Skin epidermis (tissue), 12 donors: ENCODE data around the gene ZNF469.

Source experiments
- H3K27ac ChIP-seq, 21 experiments: fragments of 200-600 bp; sonication (generic) in 11 of 21; one replicate each; pipeline ENCODE4 v1.5.0; 2020; ENCODE audit warnings: mild to moderate bottlenecking in 3 of 21, inconsistent platforms in 2 of 21, moderate library complexity in 2 of 21
- H3K4me3 ChIP-seq, 7 experiments: fragments of 200-600 bp; sonication (generic) in 2 of 7; one replicate each; pipeline ENCODE4 v1.5.0; 2020; ENCODE audit warnings: inconsistent platforms in 2 of 7, mild to moderate bottlenecking in 2 of 7, moderate library complexity in 1 of 7

ZNF469 gene

DNA sequence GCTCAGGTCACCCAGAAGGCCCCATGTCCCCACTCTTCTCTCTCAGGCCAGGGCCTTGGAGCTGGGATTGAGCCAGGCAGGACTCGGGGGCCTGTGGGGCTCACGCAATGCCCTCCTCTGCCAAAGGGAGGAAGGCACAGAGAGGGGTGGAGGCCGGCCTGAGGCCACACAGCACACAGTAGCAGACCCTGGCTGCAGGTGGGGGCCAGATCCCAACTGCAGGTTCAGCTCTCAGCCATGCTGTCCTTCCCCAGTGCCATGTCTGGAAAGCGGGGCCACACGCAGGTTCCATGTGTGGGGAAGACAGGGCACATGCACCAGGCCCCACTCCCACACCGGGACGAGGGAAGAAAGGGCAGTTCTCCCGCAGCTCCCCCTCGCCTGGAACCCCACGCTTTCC is 37.0 kb downstream of the ZNF469 start:
- no peak overlapping the region for H3K27ac ChIP-seq
- H3K4me3 ChIP-seq: no peak overlapping the region

DNA sequence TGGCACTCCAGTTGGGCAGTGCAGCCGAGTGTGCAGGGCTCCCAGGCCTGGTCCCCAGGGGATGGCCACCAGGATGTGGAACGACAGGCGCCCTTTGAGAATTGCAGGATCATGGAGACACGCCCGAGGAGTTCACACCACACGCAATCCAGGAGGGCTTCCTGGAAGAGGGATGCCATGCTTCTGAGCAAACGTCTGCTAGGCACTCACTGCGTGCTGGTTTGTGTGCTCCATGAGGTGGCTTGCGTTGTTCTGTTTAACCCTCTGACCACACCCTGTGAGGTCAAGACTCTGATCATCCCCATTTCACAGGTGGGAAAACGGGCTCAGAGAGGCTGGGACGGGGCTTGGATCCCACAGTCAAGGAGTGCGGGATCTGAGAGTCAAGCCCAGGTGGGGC is 37.7 kb downstream of the ZNF469 start:
- no peak overlapping the region for H3K4me3 ChIP-seq
- no peak overlapping the region for H3K27ac ChIP-seq

GRCh38 chr16:88421301-88421700 is 38.5 kb downstream of the ZNF469 start:
- Histone ChIP-seq H3K4me3 (no peak overlapping the region), H3K27ac (no peak overlapping the region)

DNA sequence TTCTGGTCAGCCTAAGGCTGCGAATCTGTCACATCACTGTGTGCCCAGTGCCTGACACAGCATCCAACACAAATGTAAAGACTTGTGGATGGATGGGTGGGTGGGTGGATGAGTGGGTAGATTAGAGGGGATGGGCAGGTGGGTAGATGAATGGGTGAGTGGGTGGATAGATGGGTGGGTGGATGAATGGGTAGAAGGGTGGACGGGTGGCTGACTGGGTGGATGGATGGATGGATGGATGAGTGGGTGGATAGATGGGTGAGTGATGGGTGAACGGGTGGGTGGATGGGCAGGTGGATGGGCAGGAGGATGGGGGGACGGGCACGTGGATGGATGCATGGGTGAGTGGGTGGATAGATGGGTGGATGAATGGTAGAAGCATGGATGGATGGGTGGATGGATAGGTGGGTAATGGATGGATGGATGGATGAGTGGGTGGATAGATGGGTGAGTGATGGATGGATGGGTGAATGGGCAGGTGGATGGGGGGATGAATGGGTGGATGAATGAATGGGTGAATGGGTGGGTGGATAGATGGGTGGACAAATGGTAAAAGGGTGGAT is 39.2 kb downstream of the ZNF469 start:
- H3K27ac ChIP-seq: no peak overlapping the region
- no peak overlapping the region for H3K4me3 ChIP-seq

DNA sequence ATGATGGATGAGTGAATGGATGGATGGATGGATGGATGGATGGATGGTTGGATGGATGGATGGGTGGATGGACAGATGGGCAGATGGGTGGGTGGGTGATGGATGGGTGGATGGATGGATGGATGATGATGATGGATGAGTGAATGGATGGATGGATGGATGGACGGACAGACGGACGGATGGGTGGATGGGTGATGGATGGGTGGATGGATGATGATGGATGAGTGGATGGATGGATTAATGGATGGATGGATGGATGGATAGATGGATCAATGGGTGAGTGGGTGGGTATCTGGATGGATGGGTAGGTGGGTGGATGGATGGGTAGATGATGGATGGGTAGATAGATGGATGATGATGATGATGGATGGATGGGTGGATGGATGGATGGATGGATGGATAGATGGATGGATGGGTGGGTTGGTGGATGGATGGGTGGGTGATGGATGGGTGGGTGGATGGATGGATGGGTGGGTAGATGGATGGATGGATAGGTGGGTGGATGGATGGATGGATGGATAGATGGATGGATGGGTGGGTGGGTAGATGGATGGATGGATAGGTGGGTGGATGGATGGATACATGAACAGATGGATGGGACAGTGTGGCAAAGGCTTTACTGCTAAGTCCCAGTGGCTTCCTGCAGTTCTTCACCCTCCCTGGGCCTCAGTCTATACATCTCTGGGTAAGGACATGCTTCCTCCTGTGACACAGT is 40.1 kb downstream of the ZNF469 start:
- H3K27ac ChIP-seq: no peak overlapping the region
- no peak overlapping the region for H3K4me3 ChIP-seq

DNA sequence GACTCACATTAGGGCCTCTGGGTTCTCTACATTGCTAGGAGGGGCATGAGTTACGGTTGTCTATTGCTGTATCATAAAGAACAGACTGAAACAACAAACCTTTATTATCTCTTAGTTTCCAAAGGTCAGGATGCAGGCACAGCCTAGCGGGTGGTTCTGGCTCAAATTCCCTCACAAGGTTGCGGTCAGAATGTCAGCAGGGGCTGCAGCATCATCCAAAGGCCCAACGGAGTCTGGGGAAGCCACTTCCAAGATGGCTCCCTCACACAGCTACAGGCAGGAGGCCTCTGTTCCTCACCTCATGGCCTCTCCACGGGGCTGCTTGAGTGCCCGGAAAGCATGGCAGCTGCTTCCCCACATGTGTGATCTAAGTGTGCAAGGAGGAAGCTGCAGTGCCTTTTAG is 40.7 kb downstream of the ZNF469 start:
- no peak overlapping the region for H3K27ac ChIP-seq

DNA sequence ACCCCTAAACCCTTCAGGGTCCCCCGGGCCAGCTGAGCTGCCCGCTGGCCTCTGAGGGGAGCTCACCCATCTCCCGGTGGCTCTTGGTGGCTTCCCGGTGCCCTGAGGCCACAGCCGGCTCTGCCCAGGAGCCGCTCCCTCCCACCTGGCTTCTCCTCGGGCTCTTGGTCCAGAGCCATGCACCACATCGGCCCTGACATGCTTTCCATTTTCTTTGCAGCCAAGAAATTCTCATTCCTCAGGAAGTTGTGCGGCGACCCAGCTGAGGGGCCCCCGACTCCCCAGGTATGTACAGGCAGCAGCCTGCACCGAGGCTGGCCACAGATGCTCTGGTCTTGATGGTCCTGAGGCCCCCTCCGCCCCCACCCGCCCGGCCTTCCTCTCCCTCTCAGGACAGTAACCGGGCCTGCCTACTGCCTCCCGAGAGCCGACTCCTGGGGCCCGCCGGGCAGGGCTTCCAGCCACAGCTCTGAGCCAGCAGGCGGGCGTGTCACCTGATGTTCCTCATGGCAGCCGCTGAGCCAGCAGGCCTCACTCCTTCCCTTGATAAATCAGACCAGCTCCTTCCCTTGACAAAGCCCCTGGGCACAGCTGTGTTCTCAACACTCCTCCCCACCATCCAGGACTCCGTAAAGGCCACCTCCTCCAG is 42.0 kb downstream of the ZNF469 start:
- H3K27ac ChIP-seq: peak overlapping the region in 2 of 21 experiments; percentile 23 to 44
- H3K4me3 ChIP-seq: no peak overlapping the region

More for the DNA sequence above, 40.7 kb downstream of the ZNF469 start:
- H3K4me3 ChIP-seq: no peak overlapping the region

GRCh38 chr16:88426018-88426417 is 43.3 kb downstream of the ZNF469 start:
- H3K4me3 ChIP-seq: no peak overlapping the region
- no peak overlapping the region for H3K27ac ChIP-seq

GRCh38 chr16:88427376-88427775 is 44.6 kb downstream of the ZNF469 start:
- Histone ChIP-seq H3K4me3 (no peak overlapping the region), H3K27ac (no peak overlapping the region)

DNA sequence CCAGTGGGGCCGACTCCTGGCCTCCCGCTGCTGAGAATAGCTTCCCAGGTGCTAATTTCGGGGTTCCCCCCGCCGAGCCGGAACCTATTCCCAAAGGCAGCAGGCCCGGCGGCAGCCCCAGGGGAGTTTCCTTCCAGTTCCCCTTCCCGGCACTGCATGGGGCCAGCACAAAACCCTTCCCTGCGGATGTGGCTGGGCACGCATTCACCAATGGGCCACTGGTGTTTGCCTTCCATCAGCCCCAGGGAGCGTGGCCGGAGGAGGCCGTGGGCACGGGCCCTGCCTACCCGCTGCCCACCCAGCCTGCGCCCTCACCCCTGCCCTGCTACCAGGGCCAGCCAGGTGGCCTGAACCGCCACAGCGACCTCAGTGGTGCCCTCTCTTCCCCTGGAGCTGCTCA is 45.4 kb downstream of the ZNF469 start:
- Histone ChIP-seq H3K4me3 (no peak overlapping the region), H3K27ac (no peak overlapping the region)

DNA sequence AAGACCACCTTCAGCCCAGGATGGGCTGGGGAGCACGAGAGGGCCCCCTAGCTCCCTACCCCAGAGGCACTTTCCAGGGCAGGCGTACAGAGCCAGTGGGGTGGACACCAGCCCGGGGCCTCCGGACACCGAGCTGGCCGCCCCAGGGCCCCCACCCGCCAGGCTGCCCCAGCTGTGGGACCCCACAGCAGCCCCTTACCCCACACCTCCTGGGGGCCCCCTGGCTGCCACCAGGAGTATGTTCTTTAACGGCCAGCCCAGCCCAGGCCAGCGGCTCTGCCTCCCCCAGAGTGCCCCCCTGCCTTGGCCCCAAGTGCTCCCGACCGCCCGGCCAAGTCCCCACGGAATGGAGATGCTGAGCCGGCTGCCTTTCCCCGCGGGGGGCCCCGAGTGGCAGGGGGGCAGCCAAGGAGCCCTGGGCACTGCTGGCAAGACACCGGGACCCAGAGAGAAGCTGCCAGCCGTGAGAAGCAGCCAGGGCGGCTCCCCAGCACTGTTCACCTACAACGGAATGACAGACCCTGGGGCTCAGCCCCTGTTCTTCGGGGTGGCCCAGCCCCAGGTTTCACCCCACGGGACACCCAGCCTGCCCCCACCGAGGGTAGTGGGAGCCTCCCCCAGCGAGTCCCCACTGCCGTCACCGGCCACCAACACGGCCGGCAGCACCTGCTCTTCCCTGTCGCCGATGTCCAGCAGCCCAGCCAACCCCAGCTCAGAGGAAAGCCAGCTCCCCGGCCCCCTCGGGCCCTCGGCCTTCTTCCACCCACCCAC is 46.0 kb downstream of the ZNF469 start:
- no peak overlapping the region for H3K4me3 ChIP-seq
- H3K27ac ChIP-seq: no peak overlapping the region

DNA sequence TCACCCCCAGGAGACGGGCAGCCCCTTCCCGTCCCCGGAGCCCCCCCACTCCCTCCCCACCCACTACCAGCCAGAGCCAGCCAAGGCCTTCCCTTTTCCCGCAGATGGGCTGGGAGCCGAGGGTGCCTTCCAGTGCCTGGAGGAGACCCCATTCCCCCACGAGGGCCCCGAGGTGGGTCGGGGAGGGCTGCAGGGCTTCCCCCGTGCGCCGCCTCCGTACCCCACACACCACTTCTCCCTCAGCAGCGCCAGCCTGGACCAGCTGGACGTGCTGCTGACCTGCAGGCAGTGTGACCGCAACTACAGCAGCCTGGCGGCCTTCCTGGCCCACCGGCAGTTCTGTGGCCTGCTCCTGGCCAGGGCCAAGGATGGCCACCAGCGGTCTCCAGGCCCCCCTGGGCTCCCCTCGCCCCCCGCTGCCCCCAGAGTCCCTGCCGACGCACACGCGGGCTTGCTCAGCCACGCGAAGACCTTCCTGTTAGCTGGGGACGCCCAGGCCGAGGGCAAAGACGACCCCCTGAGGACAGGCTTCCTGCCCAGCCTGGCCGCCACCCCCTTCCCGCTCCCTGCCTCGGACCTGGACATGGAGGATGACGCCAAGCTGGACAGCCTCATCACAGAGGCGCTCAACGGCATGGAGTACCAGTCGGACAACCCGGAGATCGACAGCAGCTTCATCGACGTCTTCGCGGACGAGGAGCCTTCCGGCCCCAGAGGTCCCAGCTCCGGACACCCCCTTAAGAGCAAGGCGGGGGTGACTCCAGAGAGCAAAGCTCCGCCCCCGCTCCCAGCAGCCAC is 46.8 kb downstream of the ZNF469 start:
- Histone ChIP-seq H3K4me3 (peak overlapping the region; percentile 19 to 51 (median 40)), H3K27ac (peak overlapping the region in 15 of 21 experiments; percentile 39 to 86 (median 75))

DNA sequence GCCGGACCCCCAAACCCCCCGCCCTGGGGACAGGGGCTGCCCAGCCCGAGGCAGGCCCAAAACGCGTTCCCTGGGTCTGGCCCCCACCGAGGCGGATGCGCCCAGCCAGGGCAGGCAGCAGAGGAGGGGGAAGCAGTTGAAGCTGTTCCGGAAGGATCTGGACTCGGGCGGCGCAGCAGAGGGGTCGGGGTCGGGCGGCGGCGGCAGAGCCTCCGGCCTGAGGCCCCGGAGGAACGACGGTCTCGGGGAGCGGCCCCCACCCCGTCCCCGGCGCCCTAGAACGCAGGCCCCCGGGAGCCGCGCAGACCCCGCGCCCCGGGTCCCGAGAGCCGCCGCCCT is 47.4 kb downstream of the ZNF469 start:
- H3K27ac ChIP-seq: peak overlapping the region in 20 of 21 experiments; percentile 12 to 86 (median 75)
- H3K4me3 ChIP-seq: peak overlapping the region; percentile 19 to 51 (median 40)

DNA sequence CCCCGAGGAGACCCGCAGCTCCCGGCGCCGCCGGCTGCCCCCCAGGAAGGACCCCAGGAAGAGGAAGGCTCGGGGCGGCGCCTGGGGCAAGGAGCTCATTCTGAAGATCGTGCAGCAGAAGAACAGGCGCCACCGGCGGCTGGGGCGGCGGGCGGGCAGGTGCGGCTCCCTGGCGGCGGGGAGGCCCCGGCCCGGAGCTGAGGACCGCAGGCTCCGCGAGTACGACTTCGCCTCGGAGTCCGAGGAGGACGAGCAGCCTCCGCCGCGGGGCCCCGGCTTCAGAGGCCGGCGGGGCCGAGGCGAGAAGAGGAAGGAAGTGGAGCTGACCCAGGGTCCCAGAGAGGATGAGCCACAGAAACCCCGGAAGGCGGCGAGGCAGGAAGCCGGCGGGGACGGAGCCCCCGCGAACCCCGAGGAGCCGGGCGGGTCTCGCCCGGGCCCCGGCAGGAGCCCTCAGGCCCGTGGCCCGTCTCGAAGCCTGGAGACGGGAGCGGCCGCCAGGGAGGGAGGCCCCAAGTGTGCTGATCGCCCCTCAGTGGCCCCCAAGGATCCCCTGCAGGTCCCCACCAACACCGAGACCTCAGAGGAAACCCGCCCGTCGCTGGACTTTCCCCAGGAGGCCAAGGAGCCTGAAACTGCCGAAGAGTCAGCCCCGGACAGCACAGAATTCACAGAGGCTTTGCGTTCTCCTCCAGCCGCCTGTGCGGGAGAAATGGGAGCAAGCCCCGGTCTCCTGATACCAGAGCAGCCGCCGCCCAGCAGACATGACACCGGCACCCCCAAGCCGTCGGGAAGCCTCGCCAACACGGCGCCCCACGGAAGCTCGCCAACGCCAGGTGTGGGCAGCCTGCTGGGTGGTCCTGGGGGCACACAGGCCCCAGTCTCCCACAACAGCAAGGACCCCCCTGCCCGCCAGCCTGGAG is 48.0 kb downstream of the ZNF469 start:
- peak overlapping the region; percentile 19 to 51 (median 40) for H3K4me3 ChIP-seq
- H3K27ac ChIP-seq: peak overlapping the region in 20 of 21 experiments; percentile 12 to 86 (median 75)

DNA sequence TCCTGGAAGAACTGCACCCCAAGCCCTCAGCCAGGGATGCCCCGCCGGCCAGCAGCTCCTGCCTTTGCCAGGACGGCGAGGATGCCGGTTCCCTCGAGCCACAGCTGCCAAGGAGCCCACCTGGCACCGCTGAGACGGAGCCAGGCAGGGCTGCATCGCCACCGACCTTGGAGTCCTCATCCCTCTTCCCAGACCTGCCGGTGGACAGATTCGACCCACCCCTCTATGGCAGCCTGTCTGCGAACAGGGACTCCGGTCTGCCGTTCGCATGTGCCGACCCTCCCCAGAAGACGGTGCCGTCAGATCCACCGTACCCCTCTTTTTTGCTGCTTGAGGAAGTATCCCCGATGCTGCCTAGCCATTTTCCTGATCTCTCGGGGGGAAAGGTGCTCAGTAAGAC is 48.9 kb downstream of the ZNF469 start:
- peak overlapping the region in 1 of 7 experiments; percentile 38 for H3K4me3 ChIP-seq
- no peak overlapping the region for H3K27ac ChIP-seq

GRCh38 chr16:88432174-88432573 is 49.4 kb downstream of the ZNF469 start:
- Histone ChIP-seq H3K27ac (no peak overlapping the region), H3K4me3 (no peak overlapping the region)
